ENCODE measurements around the gene MYO1C.
A peak's percentile ranks its signal among the peaks of the same experiment; 100 is the strongest.

MYO1C gene

DNA sequence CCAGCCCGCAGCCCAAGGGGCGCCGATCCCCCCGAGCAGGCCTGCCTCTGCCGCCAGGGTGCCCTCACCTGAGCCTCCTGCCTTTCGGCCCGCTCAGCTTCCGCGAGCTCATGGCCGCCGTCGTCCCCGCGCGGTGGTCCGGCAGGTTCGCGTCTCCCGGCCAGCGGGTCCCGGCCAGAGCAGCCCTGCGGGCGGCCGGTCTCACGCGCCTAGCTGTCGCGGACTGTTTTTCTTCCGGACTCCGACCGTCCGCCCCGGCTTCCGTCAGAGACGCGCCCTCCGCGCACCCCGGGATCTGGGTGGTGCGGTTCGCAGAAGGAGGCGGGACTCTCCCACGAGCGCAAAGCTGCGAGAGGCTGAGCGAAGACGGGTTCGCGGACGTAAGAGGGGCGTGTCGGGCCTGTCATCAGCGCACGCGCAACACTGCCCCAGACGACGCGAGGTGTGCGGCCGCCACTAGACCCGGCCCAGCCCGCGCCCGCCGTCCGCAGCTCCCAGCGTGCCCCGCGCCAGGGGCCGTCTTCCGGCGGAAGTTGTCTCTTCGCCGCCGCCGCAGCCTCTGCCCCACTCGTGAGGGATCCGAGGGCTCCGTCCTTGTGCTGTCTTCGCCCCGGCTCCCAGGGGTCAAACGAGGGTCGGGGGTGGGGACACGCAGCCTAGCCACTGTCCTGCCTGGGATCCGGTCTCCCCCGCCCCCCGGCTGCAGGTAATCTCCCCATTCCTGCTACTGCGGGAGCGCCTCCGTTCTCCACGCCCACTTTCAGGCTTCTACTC is 24.1 kb upstream of the MYO1C start, which contains the start of gene INPP5K:
Gene INPP5K, minus strand, starts transcription at position 225 of the 774 bp plus-strand sequence. Its CDS starts 113 bp downstream, at position 112.
- Histone ChIP-seq H2BK5ac (ENCODE audit: low read depth, low read length, poor library complexity) (peak within 1 kb of the TSS; percentile 58), H2BK12ac (ENCODE audit: low read length) (no peak within 1 kb of the TSS), H4K91ac (ENCODE audit: low read depth, low read length) (peak within 1 kb of the TSS; percentile 78), H3K4me1 (ENCODE audit: control insufficient read depth in 1 of 2, insufficient read depth in 2 of 2, low read length in 2 of 2) (peaks cover 4 to 5% of the 10 kb centered on the region in 2 experiments), H2AFZ (ENCODE audit: insufficient read depth, low read length, poor library complexity) (peak within 1 kb of the TSS; percentile 92), H3K36me3 (ENCODE audit: control insufficient read depth in 1 of 2, insufficient read depth in 2 of 2, low read length in 2 of 2) (peaks cover 23 to 45% of the 10 kb centered on the region in 2 experiments), H3K9ac (ENCODE audit: low read length) (peak within 1 kb of the TSS; percentile 94), H3K9me3 (ENCODE audit: insufficient read depth, low read depth, low read length) (peaks cover 2% of the 10 kb centered on the region), H2AK5ac (ENCODE audit: low read length) (no peak within 1 kb of the TSS), H3K18ac (ENCODE audit: low read length) (peak within 1 kb of the TSS; percentile 89), H2BK120ac (ENCODE audit: insufficient read depth, low read length, poor library complexity) (peak within 1 kb of the TSS; percentile 29), H3K27ac (ENCODE audit: low read depth, low read length) (peak within 1 kb of the TSS; percentile 71), H3K14ac (ENCODE audit: low read length) (peak within 1 kb of the TSS; percentile 80), H3K23ac (ENCODE audit: low read length) (no peak within 1 kb of the TSS), H3K79me1 (ENCODE audit: low read length) (peaks cover 6% of the 10 kb centered on the region), H3K4me3 (ENCODE audit: low read depth, low read length) (peak within 1 kb of the TSS; percentile 99), H3K27me3 (ENCODE audit: insufficient read depth, low read length) (no peaks in the 10 kb centered on the region), H4K12ac (ENCODE audit: low read depth, low read length) (peak within 1 kb of the TSS; percentile 65), H4K8ac (ENCODE audit: low read depth, low read length) (peak within 1 kb of the TSS; percentile 94), H3K4ac (ENCODE audit: low read depth, low read length) (peak within 1 kb of the TSS; percentile 54), H3K79me2 (ENCODE audit: control insufficient read depth, insufficient read depth, low read length, poor library complexity) (peaks cover 5% of the 10 kb centered on the region), H3K4me2 (ENCODE audit: low read length) (peak within 1 kb of the TSS; percentile 99)
- WGBS (ENCODE audit: extremely low coverage, insufficient coverage, insufficient read length): no CpG with 5 or more reads among the region's 91 CpGs
- DNase-seq: peak; percentile 98 to 99

DNA sequence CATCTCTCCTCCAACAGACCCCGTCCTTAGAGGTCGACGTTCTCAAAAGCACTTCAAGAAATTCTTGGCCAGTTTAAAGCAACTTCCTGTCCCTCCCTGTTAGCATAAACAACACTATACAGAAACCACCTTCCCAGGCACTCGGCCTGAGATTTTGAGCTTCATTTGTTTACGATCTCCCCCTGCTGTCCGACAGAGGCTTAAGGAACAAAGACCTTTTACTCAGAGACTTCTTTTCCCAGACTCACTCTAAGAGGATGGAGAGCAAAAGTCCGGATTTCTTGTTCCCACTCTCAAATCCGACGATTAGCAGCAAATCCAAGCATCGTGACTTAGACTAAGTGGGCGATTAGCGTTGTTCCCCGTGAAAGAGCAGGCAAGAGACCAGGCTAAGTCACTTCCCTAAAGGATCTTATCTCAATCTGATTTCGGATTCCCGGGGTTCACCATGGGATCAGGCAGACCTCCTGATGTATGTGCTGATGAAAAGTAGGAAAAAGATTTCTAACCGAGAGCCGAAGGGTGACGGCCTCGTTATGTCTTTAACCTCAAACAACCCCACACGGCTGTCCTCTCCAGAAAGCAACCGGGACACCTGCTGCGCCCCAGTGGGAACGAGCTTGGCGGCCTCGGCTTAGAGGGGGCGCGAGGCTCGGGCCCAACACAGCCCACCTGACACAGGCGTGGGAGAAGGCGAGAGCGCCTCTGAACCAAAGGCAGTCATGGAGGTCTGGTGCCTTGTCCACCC is 23.3 kb upstream of the MYO1C start:
- no peak overlapping the region for H2BK12ac ChIP-seq (ENCODE audit: low read length)
- peak overlapping the region; percentile 11 for H4K91ac ChIP-seq (ENCODE audit: low read depth, low read length)
- no peak overlapping the region for H2BK120ac ChIP-seq (ENCODE audit: insufficient read depth, low read length, poor library complexity)
- H3K14ac ChIP-seq (ENCODE audit: low read length): peak overlapping the region; percentile 69
- peak overlapping the region; percentile 99 for H3K4me3 ChIP-seq (ENCODE audit: low read depth, low read length)
- H4K12ac ChIP-seq (ENCODE audit: low read depth, low read length): peak overlapping the region; percentile 13
- H3K9ac ChIP-seq (ENCODE audit: low read length): peak overlapping the region; percentile 88
- H3K27ac ChIP-seq (ENCODE audit: low read depth, low read length): no peak overlapping the region
- peaks cover 2% of the 10 kb centered on the region for H3K9me3 ChIP-seq (ENCODE audit: insufficient read depth, low read depth, low read length)
- WGBS (ENCODE audit: extremely low coverage, insufficient coverage, insufficient read length): no CpG with 5 or more reads among the region's 31 CpGs
- H3K18ac ChIP-seq (ENCODE audit: low read length): peak overlapping the region; percentile 66
- peaks cover 4 to 5% of the 10 kb centered on the region in 2 experiments for H3K4me1 ChIP-seq (ENCODE audit: control insufficient read depth in 1 of 2, insufficient read depth in 2 of 2, low read length in 2 of 2)
- no peaks in the 10 kb centered on the region for H3K27me3 ChIP-seq (ENCODE audit: insufficient read depth, low read length)
- peak overlapping the region; percentile 74 for H4K8ac ChIP-seq (ENCODE audit: low read depth, low read length)
- no peak overlapping the region for H2AK5ac ChIP-seq (ENCODE audit: low read length)
- H2BK5ac ChIP-seq (ENCODE audit: low read depth, low read length, poor library complexity): no peak overlapping the region
- no peak overlapping the region for H3K23ac ChIP-seq (ENCODE audit: low read length)
- peak overlapping the region; percentile 99 for H3K4me2 ChIP-seq (ENCODE audit: low read length)
- H3K79me1 ChIP-seq (ENCODE audit: low read length): peaks cover 6% of the 10 kb centered on the region
- peaks cover 5% of the 10 kb centered on the region for H3K79me2 ChIP-seq (ENCODE audit: control insufficient read depth, insufficient read depth, low read length, poor library complexity)
- H2AFZ ChIP-seq (ENCODE audit: insufficient read depth, low read length, poor library complexity): peak overlapping the region; percentile 65
- DNase-seq: peak; percentile 71 to 86
- H3K36me3 ChIP-seq (ENCODE audit: control insufficient read depth in 1 of 2, insufficient read depth in 2 of 2, low read length in 2 of 2): peaks cover 20 to 40% of the 10 kb centered on the region in 2 experiments
- peak overlapping the region; percentile 54 for H3K4ac ChIP-seq (ENCODE audit: low read depth, low read length)

DNA sequence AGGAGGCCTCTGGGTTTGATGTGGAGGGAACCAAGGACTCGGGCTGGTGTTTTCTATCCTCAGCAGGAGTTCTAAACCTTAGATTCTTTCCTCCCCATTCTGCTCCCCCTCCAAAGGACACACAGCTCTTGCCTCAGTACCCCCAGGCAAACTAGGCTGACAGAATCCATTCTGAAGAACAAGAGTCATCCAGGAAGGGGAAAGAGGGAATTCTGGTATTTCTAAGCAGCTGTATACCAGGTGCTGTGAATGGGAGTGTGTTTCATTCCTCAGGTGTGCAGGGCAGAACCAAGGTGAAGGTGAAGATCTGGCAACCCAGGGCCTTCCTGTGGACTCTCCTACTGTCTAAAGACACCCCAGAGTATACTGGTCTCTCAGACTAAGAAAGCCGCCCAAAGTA is 19.9 kb upstream of the MYO1C start:
- no peak overlapping the region for H3K23ac ChIP-seq (ENCODE audit: low read length)
- H4K91ac ChIP-seq (ENCODE audit: low read depth, low read length): no peak overlapping the region
- H3K18ac ChIP-seq (ENCODE audit: low read length): no peak overlapping the region
- no peaks in the 10 kb centered on the region for H3K27me3 ChIP-seq (ENCODE audit: insufficient read depth, low read length)
- H3K79me1 ChIP-seq (ENCODE audit: low read length): peaks cover 6% of the 10 kb centered on the region
- peaks cover 4% of the 10 kb centered on the region in 2 experiments for H3K4me1 ChIP-seq (ENCODE audit: control insufficient read depth in 1 of 2, insufficient read depth in 2 of 2, low read length in 2 of 2)
- no peak overlapping the region for H2BK120ac ChIP-seq (ENCODE audit: insufficient read depth, low read length, poor library complexity)
- H3K9me3 ChIP-seq (ENCODE audit: insufficient read depth, low read depth, low read length): peaks cover 2% of the 10 kb centered on the region
- H2BK12ac ChIP-seq (ENCODE audit: low read length): no peak overlapping the region
- H3K9ac ChIP-seq (ENCODE audit: low read length): no peak overlapping the region
- H3K79me2 ChIP-seq (ENCODE audit: control insufficient read depth, insufficient read depth, low read length, poor library complexity): peaks cover 5% of the 10 kb centered on the region
- no peak overlapping the region for H3K4me2 ChIP-seq (ENCODE audit: low read length)
- no peak overlapping the region for H3K4me3 ChIP-seq (ENCODE audit: low read depth, low read length)
- H3K14ac ChIP-seq (ENCODE audit: low read length): no peak overlapping the region
- DNase-seq: no peak
- no peak overlapping the region for H2AK5ac ChIP-seq (ENCODE audit: low read length)
- no peak overlapping the region for H3K4ac ChIP-seq (ENCODE audit: low read depth, low read length)
- H3K36me3 ChIP-seq (ENCODE audit: control insufficient read depth in 1 of 2, insufficient read depth in 2 of 2, low read length in 2 of 2): peaks cover 12 to 22% of the 10 kb centered on the region in 2 experiments
- H4K8ac ChIP-seq (ENCODE audit: low read depth, low read length): no peak overlapping the region
- H2AFZ ChIP-seq (ENCODE audit: insufficient read depth, low read length, poor library complexity): no peak overlapping the region
- H4K12ac ChIP-seq (ENCODE audit: low read depth, low read length): no peak overlapping the region
- no CpG with 5 or more reads among the region's 2 CpGs for WGBS (ENCODE audit: extremely low coverage, insufficient coverage, insufficient read length)
- H3K27ac ChIP-seq (ENCODE audit: low read depth, low read length): no peak overlapping the region
- no peak overlapping the region for H2BK5ac ChIP-seq (ENCODE audit: low read depth, low read length, poor library complexity)

DNA sequence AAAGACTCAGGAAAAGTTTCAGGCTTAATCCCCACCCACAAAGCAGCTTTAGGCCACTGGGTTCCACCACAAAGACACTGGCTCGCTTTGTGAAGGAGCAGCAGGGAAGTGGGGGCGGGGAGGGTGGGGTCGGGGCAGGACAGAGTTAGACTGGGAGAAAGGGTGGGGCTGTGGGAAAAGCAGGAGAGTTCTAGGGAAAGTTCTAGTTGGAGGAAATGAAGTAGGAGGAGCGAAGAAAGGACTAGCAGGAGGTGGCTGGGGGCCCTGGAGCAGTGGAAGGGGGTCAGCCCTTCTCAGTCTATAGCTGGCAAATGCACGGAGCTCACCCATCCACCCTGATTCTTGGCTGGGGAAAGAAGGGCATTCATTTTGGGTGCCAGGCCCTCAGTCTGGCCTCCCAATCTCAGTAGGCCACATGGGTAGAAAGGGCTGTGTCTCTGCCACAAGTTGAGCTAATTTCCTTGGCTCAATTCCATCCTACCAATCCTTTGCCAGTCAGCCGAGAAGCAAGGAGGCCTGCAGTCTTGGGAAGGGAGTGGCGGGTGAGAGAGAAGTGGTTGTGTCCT is 19.4 kb upstream of the MYO1C start:
- Histone ChIP-seq H4K8ac (ENCODE audit: low read depth, low read length) (no peak overlapping the region), H3K79me2 (ENCODE audit: control insufficient read depth, insufficient read depth, low read length, poor library complexity) (peaks cover 4% of the 10 kb centered on the region), H3K79me1 (ENCODE audit: low read length) (peaks cover 4% of the 10 kb centered on the region), H3K4me2 (ENCODE audit: low read length) (no peak overlapping the region), H3K27ac (ENCODE audit: low read depth, low read length) (no peak overlapping the region), H4K91ac (ENCODE audit: low read depth, low read length) (no peak overlapping the region), H3K23ac (ENCODE audit: low read length) (no peak overlapping the region), H2BK5ac (ENCODE audit: low read depth, low read length, poor library complexity) (no peak overlapping the region), H4K12ac (ENCODE audit: low read depth, low read length) (no peak overlapping the region), H3K4me1 (ENCODE audit: control insufficient read depth in 1 of 2, insufficient read depth in 2 of 2, low read length in 2 of 2) (peaks cover 4% of the 10 kb centered on the region in 2 experiments), H2BK12ac (ENCODE audit: low read length) (no peak overlapping the region), H3K36me3 (ENCODE audit: control insufficient read depth in 1 of 2, insufficient read depth in 2 of 2, low read length in 2 of 2) (peaks cover 17 to 25% of the 10 kb centered on the region in 2 experiments), H3K14ac (ENCODE audit: low read length) (no peak overlapping the region), H3K18ac (ENCODE audit: low read length) (no peak overlapping the region), H3K4me3 (ENCODE audit: low read depth, low read length) (no peak overlapping the region), H2AK5ac (ENCODE audit: low read length) (no peak overlapping the region), H3K9me3 (ENCODE audit: insufficient read depth, low read depth, low read length) (peaks cover 2% of the 10 kb centered on the region), H2AFZ (ENCODE audit: insufficient read depth, low read length, poor library complexity) (no peak overlapping the region), H3K9ac (ENCODE audit: low read length) (no peak overlapping the region), H3K4ac (ENCODE audit: low read depth, low read length) (no peak overlapping the region), H3K27me3 (ENCODE audit: insufficient read depth, low read length) (no peaks in the 10 kb centered on the region), H2BK120ac (ENCODE audit: insufficient read depth, low read length, poor library complexity) (no peak overlapping the region)
- no CpG with 5 or more reads among the region's 7 CpGs for WGBS (ENCODE audit: extremely low coverage, insufficient coverage, insufficient read length)
- no peak for DNase-seq
